Inflammatory macrophage (primary cell): ENCODE data around the gene TMEM54.

Experiments
- DNase-seq, 2 donors: peaks; one replicate each; pipeline ENCODE4 v3.0.0-alpha.2; 2020 to 2022
- total RNA-seq, 18 experiments: gene quantifications; one replicate each; lab custom pipeline; 2026; ENCODE audit warnings: mixed read lengths in 6 of 18, inconsistent platforms in 2 of 18; lab: John Stamatoyannopoulos, UW

Gene TMEM54, protein sequence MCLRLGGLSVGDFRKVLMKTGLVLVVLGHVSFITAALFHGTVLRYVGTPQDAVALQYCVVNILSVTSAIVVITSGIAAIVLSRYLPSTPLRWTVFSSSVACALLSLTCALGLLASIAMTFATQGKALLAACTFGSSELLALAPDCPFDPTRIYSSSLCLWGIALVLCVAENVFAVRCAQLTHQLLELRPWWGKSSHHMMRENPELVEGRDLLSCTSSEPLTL
- 0.08 to 8.9 (median 0.36) reads per million in 18 experiments for total RNA-seq

DNA sequence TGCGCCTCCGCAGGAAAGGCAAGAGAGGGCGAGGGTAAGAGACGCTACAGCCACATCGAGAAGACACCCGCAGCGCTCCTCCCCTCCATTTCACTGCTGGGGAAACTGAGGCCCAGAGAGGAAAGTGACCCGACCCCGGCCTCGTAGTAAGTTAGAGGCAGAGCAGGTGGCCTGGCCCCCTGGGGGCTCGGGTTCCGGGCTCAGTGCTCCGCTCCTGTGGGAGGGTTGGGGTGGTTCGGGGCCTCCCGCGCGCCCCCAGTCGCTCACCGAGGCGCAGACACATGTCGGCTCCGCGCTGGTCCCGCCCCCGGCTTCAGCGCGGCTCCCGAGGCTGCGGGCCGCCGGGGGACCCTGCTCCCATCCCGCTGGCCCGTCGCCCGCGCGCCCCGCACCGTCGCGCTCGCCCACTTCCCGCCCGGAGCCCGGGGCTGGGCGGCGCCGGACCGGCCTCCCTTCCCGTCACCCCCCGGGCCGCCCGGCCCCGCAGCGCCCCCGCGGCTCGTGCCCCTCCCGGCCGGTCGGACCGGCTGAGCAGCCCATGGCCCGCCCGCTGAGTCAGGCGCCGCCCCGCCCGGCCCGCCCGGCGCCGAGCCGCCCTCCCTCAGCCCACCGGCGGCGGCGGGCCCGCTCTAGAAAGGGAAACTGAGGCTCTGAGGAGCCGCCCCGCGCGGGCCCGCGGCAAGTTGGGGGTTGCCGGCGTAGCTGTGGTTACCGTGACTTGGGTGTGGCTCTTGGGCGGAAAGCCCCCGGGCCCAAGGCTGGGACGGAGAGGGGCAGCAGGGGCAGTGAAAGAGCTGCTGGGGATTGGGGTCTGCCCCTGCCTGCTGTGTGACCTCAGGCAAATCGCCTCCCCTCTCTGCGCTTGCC is at the start of gene TMEM54:
TSS of gene TMEM54 (minus strand) at position 434 of the 867 bp plus-strand sequence. CDS start at position 283, 151 bp downstream.
- DNase-seq = no peak

DNA sequence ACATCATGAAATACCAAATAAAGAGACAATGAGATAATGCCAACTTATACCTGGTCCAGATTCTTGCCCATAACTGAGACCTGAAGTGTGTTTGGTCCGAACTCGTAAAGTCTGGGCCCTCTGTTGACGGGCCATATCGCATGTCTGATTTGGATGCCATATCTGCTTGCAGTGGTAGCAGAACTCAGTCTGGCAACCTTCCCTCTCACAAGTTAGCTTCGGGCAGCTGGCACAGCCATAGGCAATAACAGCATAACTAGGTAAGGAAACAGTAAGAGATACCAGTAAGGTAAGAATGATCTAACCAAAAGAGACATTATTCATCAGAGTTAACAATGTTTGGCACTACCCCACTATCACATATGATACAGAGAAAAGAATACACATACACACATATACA is 48.3 kb upstream of the TMEM54 start:
- no peak for DNase-seq

DNA sequence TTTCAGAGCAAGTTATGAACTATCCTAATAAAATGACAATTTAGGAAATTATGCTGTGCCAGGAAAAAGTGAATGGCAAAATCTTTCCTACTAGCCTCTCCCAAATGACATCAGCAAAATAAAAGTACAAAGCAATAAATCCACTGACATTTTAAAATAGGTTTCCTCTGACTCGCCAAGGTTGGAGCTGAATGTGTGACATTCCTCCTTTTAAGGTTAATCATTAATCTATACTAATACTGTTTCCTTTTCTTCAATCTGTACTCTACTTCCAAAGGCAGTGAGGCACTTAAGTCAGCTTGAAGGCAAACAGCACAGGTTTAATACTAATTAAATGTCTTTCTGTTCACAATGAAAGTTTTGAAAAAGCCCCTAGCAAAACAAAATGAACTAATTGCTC is 47.7 kb upstream of the TMEM54 start:
- DNase-seq = no peak

DNA sequence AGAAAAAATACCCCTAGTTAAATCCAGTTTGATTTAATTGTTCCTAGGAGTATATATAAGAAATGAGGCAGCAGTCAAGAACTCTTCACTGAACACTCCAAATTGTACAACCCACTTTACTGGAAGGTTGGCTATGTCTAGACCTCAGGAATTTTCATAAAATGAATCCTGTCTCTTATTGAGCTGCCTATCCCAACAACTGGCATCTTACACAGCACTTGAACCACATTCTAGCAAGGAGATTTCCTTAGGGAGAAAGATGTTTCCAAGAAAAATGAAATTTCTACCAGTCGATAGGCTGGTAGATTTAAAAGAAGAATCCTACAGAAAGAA is 47.2 kb upstream of the TMEM54 start:
- DNase-seq = no peak

DNA sequence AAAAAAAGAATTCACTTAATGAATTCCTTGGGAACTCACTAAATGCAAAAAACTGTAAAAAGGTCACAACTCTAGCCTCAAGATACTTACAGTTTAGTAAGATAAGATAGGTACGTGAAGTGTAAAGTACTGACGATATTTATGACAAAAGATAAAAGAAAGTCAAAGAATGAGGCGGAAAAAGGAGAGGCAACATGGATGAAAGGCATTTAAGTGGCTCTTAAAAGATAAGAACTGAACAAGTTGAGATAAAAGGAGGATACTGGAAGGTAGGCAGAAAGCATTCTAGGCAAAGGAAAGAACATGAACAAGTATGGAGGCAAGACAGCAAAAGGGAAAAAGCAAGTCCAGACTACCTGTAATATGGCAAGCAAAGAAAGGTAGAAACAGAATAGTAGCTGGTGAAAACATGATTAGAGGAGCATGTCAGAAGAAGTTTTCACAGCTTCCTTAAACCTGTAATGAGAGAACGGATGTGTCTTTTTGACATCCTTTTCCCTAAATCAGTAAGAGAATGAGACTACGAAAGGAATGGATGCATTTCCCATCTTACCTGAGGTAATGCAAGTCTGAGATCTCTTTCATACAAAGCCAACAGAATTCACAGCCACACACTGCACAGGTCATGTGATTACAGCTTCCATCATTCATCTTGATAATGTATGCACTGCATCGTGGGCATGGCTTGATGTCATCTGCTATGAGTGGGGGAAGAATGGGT is 46.6 kb upstream of the TMEM54 start:
- DNase-seq = no peak

DNA sequence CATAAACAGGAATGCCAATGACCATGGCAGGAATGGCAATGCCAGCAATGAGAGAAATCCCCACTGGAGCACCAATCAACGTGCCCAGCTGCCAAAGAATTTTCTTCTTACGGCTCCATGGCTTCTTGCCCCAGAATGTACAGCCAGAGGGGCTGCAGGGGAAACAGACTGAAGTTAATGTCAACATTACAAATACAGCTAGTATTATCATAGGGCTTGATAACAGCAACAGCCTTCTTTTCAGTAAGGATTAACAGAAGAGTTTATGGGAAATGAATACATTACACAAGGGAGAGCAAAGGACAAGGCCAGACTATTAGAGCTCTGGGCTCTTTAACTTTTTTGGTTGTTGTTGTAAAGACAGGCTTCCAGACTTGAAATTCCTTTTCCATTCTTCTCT is 45.2 kb upstream of the TMEM54 start:
- no peak for DNase-seq

DNA sequence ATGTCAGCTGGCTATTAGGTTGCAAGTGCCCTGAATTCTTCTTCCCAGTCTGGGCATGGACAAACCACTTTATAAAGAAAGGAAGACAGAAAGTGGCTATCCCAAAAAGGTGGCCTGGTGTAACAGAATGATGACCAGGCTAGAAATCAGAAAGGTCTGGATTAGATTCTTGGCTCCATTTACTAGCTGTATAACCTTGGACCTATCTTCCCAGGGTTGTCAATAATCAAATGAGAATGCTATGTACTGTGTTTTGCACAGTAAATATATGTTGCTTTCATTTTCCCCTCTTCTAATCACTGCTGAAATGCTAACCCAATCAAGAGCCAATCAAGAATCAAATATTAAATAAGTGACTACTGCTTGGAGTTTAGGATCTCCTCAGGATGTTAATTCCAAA is 43.0 kb upstream of the TMEM54 start:
- no peak for DNase-seq

DNA sequence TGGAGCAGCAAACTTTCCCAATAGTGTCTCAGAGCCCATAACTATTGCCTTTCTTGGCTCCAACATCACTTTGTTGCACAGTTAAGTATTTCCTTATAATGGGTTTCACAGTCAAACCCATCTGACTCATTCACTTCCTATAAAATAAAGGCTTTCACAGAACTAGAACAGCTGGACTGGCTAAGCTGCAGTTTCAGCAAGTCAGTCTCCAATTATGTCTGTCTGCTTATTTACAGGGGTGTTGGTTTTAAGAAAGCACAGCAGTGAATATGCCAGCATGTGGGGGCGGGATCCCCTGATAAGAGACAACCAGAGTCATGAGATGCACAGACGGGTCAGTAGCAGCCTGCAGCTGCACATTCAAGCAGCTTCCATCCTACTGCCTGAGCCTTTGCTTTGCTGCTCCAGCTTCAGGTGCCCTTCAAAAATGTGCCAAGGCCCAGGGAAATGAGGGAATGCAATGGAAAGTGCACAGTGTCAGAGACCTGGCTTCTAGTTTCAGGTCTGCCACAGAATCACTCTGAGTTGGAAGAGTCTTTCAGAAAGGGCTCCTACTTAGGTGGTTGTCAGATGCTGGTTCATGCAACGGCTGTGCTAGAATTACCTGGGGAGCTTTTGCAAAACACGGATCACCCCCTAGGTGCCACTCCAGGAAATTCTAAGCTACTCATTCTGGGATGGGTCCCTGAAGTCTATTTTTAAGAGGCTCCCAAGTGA is 38.6 kb upstream of the TMEM54 start:
- peak; percentile 93 to 94 for DNase-seq

DNA sequence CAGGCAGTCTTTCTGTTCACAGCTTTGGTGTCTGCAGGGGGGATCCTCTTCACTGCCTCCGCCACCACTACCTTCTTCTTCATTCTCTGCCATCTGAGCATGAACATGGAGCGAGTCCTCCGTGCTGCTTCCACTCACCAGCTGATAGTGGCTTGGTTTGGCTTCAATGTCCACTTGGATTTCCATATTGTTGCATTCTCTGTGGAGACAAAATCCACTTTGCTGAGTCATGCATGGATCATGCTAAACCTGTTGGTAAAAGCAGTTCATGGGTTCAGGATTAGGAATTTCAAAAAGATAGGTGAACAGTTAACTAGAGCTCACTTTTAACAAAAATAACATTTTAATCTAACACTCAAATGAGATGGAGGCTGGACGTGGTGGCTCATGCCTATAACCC is 35.9 kb upstream of the TMEM54 start:
- no peak for DNase-seq

DNA sequence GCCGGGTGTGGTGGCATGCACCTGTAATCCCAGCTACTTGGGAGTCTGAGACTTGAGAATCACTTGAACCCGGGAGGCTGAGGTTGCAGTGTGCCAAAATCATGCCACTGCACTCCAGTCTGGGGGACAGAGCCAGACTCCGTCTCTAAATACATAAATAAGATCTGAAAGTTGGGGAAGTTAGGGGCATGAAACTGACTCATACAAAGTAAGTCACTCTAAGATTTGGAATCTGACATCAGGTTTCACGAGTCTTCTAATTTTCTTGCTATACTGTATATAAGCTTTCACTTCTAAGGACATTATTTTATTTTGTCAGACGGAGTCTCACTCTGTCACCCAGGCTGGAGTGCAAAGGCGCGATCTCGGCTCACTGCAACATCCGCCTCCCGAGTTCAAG is 33.3 kb upstream of the TMEM54 start:
- peak in 1 of 2 donors; percentile 12 for DNase-seq

DNA sequence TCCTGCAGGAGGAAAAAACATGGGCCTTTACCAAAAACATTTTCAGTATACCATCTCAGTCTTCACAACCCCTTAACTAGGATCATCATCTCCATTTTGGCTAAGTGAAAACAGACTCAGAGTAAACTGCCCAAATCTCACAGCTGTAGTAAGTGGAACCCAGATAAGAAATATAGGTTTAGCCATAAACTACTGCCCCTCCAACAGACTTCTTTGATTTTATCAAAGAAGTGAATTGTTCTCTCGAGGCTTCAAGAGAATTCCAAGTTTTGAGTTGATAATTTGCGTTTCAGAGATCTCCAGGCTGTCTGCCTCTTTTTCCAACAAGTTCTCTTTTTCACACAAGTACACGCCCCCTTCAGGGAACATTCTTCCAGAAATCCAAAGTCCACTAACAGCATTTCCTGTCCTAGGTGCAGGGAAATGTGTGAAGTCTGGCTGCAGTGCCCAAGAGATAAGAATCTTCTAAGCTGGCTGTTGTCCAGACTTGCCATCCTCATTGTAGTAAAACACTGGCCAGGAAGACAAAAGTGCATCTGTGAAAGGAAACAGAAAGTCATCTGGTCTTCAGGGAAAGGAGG is 32.6 kb upstream of the TMEM54 start:
- no peak for DNase-seq

DNA sequence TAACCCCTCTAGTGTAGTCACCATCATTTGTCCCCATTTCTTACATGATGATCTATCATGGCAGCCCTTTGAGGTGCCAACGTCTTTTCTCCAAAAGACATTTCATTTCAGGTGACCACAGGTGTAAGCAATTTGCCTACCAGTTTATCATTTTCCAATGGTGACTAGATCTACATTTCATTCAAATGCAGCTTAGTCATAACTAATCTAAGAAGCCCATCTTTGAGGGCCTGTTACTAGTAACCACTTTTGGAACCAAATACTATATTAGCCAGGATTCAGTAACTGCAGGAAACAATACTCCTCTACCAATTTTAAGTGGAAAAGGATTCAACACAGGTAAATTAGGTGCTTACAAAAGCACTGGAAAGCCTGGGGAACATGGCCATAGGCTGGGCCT is 30.6 kb upstream of the TMEM54 start:
- DNase-seq = no peak

DNA sequence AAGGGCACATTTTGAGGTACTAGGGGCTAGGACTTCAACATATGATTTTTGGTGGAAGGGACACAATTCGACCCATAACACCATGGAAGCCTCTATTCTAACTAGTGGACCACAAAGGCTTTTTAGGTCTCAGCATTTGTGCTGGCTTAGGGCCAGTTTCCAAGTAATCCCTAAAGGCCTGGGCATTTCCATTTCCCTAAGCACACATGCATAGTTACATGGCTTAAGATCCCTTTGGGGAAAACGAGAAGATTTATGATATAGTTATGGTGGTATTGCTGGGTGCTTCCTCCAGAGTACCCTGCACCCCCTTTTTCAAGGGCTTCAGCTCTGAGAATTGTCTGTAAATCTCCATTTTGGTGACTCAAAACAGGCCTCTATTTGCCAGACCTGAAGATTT is 28.2 kb upstream of the TMEM54 start:
- no peak for DNase-seq

DNA sequence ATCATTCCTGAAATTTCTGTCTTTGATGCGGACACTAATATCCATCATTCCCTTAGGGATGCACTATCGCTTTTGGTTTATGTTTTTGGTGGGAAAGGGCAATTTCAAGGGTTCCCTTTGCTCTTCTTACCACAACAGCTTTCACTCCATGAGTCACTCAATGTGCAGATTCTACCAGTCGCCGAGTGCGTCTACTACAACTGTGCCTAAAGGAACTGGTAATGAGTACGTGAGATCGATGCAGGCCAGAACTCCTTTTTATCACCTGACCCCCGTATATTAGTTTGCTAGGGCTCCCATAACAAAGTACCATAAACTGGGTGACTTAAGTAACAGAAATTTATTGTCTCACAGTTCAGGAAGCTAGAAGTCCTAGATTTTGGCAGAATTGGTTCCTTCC is 27.5 kb upstream of the TMEM54 start:
- no peak for DNase-seq

DNA sequence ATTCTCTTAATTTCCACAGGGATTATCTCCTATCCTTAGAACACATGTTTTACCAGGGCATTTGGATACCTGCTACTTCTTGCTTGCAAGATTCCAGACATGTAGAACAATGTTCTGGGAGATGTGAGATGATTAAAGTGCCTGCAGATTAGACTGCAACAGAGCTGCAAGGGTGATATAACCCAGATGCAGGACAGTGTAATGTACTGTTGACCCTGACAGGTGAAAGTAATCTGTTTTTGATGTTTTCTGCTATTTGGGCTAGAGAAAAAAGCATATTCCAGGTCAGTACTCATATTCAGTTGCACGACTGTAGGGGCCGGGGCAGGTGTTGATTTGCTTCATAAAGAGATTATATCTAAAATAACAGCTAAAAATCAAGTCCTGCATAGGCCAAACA is 27.1 kb upstream of the TMEM54 start:
- DNase-seq = no peak

DNA sequence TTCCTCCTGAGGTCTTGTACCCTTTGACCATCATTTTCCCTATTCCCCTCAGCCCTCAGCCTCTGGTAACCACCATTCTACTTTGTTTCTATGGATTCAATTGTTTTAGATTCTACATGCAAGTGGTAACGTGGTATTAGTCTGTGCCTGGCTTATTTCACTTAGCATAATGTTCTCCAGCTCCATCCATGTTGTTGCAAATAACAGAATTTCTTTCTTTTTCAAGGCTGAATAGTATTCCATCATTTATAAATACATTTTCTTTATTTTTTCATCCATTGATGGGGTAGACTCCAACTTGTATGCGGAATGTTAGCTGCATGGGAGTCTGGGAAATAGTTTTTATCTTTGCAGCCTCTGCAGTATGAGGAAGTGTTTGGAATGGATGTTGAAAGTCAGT is 26.3 kb upstream of the TMEM54 start:
- DNase-seq = no peak

DNA sequence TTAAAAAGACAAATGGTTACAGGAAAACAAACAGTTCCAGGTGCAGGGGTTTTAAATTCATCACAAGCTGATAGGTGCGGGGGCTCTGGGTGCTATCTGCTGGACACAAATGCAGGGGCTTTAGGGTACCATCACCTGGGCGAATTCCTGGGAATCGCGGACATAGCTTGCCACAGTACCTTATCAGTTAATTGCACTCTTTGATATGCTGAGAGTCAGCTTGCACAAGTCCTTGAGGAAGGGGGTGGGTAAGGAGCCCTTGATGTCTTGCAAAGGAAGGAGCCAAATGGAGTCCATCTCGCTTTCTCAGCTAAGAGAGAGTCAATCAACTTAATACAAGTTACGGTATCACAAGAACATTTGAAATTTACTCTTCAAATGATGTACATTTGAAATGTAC is 25.4 kb upstream of the TMEM54 start:
- DNase-seq = no peak

DNA sequence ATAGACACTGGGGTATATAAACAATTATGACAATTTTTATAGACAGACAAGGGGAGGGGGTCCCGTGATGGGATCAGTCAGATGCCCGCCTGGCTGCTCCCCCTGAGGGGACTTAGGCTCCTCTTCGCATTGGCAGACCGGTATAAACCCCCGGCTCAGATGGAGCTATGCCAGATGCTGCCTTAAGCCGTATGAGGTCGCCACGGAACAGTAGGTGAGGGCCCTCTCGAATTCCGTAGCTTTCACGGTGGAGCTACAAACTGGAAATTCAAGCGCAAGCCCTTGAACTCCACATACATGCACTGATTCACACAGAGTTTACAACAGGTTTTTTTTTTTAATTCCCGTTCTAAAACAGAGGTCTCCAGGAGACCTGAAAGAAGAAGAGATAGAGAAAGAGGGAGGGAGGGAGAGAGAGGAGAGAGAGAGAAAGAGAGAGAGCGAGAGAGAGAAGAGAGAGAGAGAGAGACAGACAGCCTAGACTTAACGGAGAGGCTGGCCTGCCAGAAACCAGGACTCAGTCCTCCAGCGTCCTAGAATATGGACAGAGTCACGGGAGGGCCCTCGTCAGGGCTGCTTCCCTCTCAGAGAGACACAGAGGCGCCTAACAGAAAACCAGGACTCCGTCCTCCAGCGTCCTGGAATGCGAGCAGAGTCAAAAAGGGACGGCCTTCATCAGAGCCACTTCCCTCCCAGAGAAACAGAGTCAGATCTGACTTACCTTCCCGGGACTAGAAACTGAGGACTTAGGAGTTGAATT is 24.4 kb upstream of the TMEM54 start:
- DNase-seq = no peak

DNA sequence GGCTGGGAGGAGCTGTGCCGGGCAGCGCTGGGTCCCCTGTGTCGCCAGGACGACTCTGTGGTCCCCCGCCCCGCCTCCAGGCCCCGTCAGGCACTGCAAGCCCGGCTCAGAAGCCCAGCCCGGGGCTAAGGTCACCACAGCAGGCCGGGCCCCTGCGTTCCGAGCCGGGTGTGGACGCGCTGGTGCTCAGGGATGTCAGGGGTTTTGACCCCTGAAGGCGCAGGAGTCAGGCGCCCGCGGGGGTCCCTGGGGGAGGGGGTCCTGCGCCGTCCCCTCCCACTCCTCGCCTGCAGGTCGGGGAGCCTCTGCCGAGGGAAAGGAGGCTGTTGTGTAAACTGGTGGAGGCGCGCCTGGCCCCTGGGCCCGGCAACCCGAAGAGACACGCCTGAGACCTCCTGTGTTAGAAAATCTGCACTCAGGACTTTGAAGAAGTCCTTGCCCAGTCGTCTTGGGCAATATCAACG is 23.7 kb upstream of the TMEM54 start:
- DNase-seq = no peak

DNA sequence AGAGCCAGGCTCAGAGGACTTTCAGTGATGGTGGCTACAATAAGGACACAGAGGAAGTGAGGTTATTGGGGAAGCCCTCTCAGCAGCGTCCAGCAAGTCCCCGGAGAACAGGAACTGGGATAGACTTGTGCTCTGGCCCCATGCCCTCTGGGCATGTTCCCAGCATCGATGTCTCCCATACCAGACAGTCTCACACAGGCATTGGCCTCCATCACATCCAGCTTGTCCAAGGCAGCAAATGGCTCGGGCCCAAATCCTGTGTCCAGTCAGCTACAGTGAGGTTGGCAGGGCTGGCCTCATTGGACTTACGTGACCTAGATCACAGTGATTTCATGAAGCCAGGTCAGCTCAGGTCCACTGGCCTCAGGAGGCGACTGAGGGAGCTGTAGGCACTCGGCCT is 19.6 kb upstream of the TMEM54 start:
- peak; percentile 31 to 51 for DNase-seq

DNA sequence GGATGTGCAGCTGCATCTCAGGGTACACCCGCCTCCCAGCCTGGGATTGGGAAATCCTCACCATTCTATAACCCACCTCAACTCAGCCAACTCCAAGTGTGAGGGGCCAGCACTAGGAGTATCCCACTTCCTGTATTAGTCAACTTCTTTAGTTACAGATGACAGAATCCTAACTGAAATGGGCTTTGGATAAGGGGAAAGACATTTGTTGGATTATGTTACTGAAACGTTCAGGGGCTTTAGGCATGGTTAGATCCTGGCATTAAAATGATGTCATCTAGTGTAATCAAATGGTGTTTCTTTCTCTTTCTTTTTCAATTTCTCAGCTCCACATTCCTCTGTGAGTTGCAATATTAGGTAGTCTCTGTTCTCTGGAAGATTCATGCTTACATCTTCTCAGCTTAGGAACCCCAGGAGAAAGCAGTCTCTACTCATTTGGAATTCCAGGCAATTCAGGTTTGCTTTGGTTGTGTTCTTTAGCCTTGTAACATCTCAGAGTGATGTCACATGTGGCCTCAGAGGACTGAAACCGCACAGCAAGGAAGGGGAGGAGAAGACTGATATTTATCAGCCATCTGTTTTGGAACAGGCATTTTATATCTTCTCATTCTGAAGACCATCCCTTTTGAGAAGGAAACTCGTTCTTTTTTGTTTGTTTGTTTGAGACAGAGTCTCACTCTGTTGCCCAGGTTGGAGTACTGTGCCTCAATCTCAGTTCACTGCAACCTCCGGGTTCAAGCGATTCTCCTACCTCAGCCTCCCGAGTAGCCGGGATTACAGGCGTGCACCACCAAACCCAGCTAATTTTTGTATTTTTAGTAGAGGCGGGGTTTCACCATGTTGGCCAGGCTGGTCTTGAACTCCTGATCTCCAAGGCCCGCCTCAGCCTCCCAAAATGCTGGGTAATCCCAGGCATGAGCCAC is 18.9 kb upstream of the TMEM54 start:
- no peak for DNase-seq
